Medulla oblongata (tissue), 1 donor: Measurements from ENCODE around the gene FRMD4A.
"Not testable (repeated sequence)": the region's sequence is repeated elsewhere in the genome, so short reads cannot be mapped to it uniquely, and the experiment has no call there.

Experiments used
- DNase-seq: peaks from one replicate; pipeline ENCODE4 v3.0.0-alpha.2; 2015; ENCODE audit errors: extremely low spot score

The FRMD4A gene

GRCh38 chr10:13883636-13884444 lies 446.9 kb downstream of the FRMD4A start:
- no peak for DNase-seq

- DNase-seq, result peak; percentile 85
Measured at GRCh38 chr10:13882119-13882711, 448.5 kb downstream of the FRMD4A start.

DNA sequence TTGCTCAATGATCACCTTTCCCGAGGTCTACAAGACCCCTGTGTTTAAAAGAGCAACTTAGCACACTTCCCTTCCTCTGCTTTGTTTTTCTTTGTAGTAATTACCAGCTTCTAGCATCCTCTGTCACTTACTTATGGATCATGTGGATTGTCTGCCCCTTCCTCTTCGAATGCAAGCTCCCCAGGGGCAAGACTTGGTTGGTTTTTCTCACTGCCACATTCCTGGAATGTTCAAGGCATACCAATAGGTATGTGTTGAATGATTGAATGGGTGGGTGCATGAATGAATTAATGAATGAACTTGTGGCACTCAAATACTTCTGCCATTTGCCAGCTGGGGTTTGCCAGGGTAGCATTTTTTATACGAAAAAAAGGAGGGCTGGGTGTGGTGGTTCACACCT lies 450.0 kb downstream of the FRMD4A start:
- no peak for DNase-seq

DNA sequence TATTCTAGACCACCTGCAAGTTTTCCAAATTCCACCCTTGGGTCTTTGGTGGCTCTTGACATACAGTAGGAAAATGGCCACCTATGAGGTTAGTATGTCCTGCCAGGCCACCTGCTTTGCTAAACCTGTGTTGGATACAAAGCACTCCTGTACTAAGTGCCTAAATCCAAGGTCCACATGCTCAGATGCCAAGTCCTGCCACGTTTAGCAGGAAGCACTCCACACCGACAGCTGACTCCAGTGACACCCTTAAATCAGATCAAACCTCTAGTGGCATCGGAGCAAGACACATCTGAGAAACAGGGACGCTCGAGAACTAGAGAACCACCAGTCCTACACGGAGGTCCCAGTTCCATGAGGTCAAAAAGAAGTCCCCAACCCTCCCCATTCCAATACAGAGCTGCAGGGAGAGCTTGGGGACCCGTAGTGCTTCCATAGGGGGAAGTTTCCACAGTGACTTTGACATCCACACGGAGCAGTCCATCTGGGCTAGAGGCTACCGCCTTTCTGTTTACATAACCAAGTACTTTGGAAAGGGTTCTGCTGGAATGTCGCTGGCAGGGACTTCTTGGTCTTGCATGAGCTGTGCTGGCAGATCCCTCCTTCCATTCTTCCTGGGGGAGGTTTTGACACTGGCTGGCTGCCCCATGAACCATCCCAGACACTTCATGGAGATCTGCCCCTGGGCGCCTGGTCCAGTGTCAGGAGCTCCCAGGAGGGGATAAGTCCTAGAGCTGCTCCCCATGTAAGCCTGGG lies 453.4 kb downstream of the FRMD4A start:
- peak; percentile 53 for DNase-seq

- DNase-seq, result no peak
Measured at GRCh38 chr10:13873196-13873595, 457.5 kb downstream of the FRMD4A start.

DNA sequence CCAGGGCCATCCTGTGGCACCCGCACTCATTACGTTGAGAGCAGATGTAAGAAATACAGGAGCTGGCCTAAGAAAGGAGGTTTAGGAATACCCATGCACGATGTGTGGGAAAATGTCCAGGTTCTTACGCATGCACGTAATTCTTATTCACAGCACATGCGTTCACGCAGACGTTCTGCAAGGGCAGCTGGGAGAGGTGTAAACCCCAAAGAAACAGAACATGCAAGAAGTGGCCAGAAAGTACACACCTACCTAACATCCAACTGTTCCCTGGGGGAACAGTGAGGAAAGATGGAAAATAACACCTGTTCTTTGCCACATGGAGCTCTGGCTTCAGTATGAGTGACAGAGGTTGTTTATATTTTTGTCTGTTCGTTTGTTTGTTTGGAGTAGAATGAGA lies 458.3 kb downstream of the FRMD4A start:
- no peak for DNase-seq

DNA sequence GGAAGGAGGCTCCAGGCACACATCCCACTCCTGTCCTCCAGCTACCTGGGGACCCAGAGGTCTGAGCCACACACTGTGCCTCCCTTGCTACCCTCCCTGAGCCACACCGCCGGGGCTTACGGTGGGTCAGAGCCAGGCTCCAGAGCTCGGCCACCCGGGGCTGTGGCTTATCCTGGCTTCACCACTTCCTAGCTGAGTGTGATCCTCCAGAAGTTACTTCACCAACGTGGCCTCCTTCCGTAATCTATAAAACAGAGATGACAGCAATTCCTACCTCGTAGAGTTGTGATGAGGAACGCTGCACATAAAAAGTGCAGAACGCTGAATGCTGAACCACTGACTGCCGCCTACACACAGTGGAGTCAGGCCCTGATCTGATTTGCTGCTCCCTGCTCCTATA lies 458.9 kb downstream of the FRMD4A start:
- no peak for DNase-seq

- DNase-seq, result no peak
Measured at GRCh38 chr10:13871011-13871410, 459.7 kb downstream of the FRMD4A start.

GRCh38 chr10:13869295-13869664 lies 461.4 kb downstream of the FRMD4A start:
- DNase-seq, result no peak

GRCh38 chr10:13868528-13869294 lies 462.0 kb downstream of the FRMD4A start:
- DNase-seq, result no peak

GRCh38 chr10:13867822-13868221 lies 462.9 kb downstream of the FRMD4A start:
- DNase-seq, result no peak

DNA sequence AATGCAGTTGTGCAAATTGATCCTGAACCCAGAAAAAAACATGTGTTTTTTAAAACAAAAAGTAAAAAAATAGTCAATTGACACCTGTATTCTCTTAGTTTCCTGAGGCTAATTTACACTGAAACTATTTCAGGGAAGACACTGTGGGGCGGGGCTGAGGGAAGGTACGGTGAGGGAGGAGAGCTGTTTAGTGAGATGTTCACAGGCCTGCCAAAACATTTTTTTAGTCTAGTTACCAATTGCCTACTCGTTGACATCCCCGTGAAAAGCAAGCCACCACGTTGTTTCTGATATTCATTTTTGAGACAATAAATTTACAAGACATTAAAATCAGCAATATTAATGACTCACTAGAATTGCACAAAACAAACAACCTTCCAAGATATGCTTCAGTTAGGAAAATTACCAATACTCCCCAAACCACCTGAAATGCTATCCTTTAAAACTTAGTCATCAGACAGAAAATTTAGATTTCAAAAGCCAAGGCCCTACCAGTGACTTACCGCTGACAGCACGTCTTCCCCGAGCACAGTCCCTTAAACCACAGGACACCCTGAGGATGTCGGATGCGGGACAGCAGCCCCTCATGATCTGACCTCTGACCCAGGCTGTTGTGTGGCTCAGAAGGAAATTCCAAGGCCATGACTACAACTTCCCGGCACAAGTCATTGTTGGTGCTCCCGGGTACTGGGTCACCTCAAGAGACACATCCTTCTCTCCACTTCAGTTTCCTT lies 464.8 kb downstream of the FRMD4A start:
- DNase-seq, result no peak

GRCh38 chr10:13865220-13865619 lies 465.5 kb downstream of the FRMD4A start:
- not testable (repeated sequence) for DNase-seq

GRCh38 chr10:13862546-13863233 lies 468.0 kb downstream of the FRMD4A start:
- peak; percentile 48 for DNase-seq

GRCh38 chr10:13860886-13861285 lies 469.8 kb downstream of the FRMD4A start:
- no peak for DNase-seq

DNA sequence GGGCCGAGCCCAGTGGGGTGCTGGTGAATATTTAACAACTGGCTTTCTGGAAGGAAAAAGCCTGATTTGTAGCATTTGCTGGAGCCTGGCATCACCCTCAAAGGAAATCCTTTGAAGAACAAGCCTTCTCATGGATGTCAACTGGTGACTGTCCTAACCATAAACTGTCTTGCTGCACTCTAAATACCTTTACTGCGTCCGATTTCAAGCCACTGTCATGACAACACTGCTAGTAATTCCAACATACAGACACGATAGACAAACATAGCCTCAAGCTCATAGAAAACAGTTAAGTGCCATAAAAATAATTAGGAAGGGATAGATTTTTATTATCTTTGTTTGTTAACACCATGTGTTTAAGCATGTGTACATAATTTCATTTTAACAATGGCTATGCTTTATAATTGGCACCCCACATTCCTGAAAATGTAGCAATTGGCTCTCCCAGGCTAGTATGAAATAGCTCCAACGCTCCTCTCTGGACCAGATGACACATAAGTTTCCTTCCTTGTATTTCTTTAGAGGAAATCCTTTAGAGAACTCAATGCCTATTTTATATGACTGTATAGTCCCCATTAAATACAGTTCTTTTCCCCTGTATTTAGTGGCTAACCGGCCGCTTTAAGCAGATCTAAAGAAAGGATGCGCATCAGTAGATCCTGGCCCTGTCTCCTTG lies 470.6 kb downstream of the FRMD4A start:
- DNase-seq, result no peak

DNA sequence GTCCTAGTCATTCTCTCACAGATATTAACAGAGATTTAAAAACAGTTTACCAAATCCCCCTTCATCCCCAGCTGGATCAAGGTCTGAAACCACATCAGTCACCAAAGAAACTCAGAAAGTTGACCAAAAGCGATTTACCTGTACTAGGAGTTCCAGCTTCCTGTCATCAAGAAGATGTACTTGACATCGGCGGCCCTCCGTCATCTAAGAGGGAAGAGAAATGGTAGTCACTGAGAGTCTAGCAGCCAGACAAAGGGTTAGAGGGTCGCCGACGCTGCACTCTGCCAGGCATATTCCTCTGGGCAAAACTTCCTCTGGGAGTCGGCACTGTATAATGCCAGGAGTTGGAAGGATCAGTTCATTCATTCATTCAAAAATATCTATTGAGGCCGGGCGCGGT lies 472.0 kb downstream of the FRMD4A start:
- DNase-seq, result no peak

DNA sequence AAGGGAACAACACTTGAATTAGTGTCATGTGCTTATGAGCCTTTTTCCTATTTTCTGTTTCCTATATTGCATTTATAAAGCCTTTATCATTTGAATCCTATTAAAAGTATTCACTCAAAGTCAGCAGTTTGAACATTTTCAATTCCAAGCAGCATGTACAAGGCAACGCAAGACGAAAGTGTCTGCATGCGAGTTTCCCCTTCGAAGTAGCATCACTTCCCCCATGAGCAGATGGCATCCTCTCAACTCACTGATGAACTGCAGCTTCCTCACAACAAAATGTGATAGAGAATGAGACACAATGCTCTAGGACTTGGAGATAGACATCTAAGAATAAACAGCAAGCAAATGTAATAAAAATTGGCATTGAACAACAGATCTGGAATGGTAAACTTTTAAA lies 473.3 kb downstream of the FRMD4A start:
- peak; percentile 64 for DNase-seq

GRCh38 chr10:13853854-13854253 lies 476.9 kb downstream of the FRMD4A start:
- no peak for DNase-seq

- peak; percentile 58 for DNase-seq
Measured at GRCh38 chr10:13852872-13853271, 477.9 kb downstream of the FRMD4A start.
